Activated CD4-positive, alpha-beta T cell treated with anti-CD3 and anti-CD28 coated beads, Interleukin-2, amount 10 ng/mL, durations not matched to agents 7 days and 5 days (primary cell): ENCODE data around the gene LRRK2. TPM values are rescaled to one million over a fixed set of nuclear protein-coding genes. Genes with fewer than 3 reads are reported as not detected.

Experiments used
- CTCF ChIA-PET: fragments of 350-600 bp; sonication (Branson Sonifier 250); formaldehyde crosslinking; loops from one replicate; lab custom pipeline; 2021; ENCODE audit warnings: antibody characterized with exemption; lab: Charles Lee
- POLR2A ChIA-PET: fragments of 350-600 bp; sonication (Branson Sonifier 250); formaldehyde crosslinking; loops from one replicate; lab custom pipeline; 2021; ENCODE audit warnings: antibody characterized with exemption; lab: Charles Lee
- DNase-seq: peaks from one replicate; pipeline ENCODE4 v3.0.0-alpha.2; 2020
- H3K27ac Mint-ChIP-seq: one replicate; pipeline ENCODE4 v1.8.0; 2021; ENCODE audit warnings: mild to moderate bottlenecking, moderate library complexity, mixed read lengths
- H3K27me3 Mint-ChIP-seq: one replicate; pipeline ENCODE4 v1.8.0; 2021; ENCODE audit warnings: mixed read lengths
- H3K36me3 Mint-ChIP-seq: one replicate; pipeline ENCODE4 v1.8.0; 2021; ENCODE audit warnings: low read depth, mixed read lengths
- H3K4me1 Mint-ChIP-seq: one replicate; pipeline ENCODE4 v1.8.0; 2021; ENCODE audit warnings: mixed read lengths
- H3K4me3 Mint-ChIP-seq: one replicate; pipeline ENCODE4 v1.8.0; 2021; ENCODE audit warnings: mild to moderate bottlenecking, moderate library complexity, mixed read lengths
- H3K9me3 Mint-ChIP-seq: one replicate; pipeline ENCODE4 v1.8.0; 2021; ENCODE audit warnings: mixed read lengths
- total RNA-seq, 2 experiments: library from RNA; stranded (reverse); gene quantifications; one replicate each; pipeline ENCODE4 v1.2.3, GENCODE V29; 2021

LRRK2 gene
- total RNA-seq, 2 experiments from 2014 or later = 0.02 TPM; not detected in 1

GRCh38 chr12:40222247-40222646 is 2.5 kb upstream of the LRRK2 start:
- peaks cover 10% of the 10 kb centered on the region for H3K4me1 Mint-ChIP-seq
- H3K27me3 Mint-ChIP-seq = peaks cover 43% of the 10 kb centered on the region
- peaks cover 2% of the 10 kb centered on the region for H3K9me3 Mint-ChIP-seq
- CTCF ChIA-PET = no interaction called here
- H3K36me3 Mint-ChIP-seq = no peaks in the 10 kb centered on the region
- POLR2A ChIA-PET = no interaction called here
- H3K27ac Mint-ChIP-seq = no peak overlapping the region
- no peak for DNase-seq
- no peak overlapping the region for H3K4me3 Mint-ChIP-seq

GRCh38 chr12:40223646-40224045 is 1.2 kb upstream of the LRRK2 start:
- H3K27me3 Mint-ChIP-seq = peaks cover 51% of the 10 kb centered on the region
- ChIA-PET POLR2A (no interaction called here), CTCF (no interaction called here)
- no peaks in the 10 kb centered on the region for H3K36me3 Mint-ChIP-seq
- H3K4me1 Mint-ChIP-seq = peaks cover 10% of the 10 kb centered on the region
- H3K4me3 Mint-ChIP-seq = no peak overlapping the region
- no peak for DNase-seq
- peaks cover 2% of the 10 kb centered on the region for H3K9me3 Mint-ChIP-seq
- no peak overlapping the region for H3K27ac Mint-ChIP-seq

DNA sequence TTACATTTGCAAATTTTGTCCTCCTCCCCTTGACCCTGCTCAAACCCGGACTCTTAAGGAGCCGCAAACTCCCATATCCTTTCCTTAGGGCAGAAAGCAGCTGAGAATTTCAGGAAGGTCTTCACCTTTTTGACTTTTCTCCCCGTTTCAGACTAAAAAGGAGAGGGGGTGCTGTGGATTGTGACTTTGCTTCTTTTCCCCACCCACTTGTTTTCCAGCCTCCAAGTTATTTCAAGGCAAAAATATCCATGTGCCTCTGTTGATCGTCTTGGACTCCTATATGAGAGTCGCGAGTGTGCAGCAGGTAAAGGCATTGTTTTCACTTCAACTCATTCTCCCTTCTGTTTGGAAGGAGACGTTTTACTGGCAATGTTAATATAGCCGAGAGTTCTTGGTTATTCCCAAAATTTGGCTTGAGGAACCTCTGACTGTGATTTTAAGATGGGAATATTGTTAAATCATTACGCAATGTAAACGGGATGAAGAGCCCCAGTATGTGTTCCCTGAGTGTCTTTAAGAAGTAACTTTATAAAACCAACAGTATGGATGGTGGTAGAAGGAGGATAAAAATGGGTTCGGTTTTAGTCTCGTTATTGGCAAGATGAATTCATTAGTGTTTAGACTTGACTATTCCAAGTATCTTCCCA is 663 bp downstream of the LRRK2 start:
- ChIA-PET POLR2A (no interaction called here), CTCF (no interaction called here)
- Mint-ChIP-seq H3K4me3 (peak overlapping the region; percentile 32), H3K27ac (no peak overlapping the region), H3K4me1 (peaks cover 10% of the 10 kb centered on the region), H3K27me3 (peaks cover 52% of the 10 kb centered on the region), H3K36me3 (no peaks in the 10 kb centered on the region), H3K9me3 (peaks cover 2% of the 10 kb centered on the region)
- no peak for DNase-seq

GRCh38 chr12:40225984-40226602 is 1.3 kb downstream of the LRRK2 start:
- Mint-ChIP-seq H3K4me3 (no peak overlapping the region), H3K9me3 (peaks cover 2% of the 10 kb centered on the region), H3K36me3 (no peaks in the 10 kb centered on the region), H3K4me1 (peaks cover 10% of the 10 kb centered on the region), H3K27me3 (peaks cover 52% of the 10 kb centered on the region), H3K27ac (no peak overlapping the region)
- DNase-seq = no peak
- CTCF ChIA-PET = no interaction called here
- POLR2A ChIA-PET = no interaction called here

DNA sequence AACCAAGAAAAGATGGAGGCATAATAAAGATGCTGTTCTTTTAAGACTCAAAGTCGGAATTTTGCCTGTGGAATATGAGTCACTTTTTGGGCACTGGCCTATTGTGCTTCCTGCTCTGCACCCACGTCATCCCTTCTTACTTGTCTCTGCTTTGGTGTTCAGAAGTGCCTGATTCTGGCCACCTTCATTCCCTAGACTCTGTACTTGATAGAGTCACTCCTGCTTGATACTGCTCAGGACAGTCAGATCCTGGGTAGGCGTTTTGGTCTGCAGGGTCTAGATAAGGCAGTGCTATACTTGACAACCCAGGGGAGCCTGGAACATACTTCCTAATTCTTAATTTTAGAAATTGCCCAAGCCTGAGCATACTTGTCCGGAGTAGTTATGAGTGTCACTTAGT is 1.9 kb downstream of the LRRK2 start:
- H3K4me1 Mint-ChIP-seq = peaks cover 10% of the 10 kb centered on the region
- ChIA-PET CTCF (no interaction called here), POLR2A (no interaction called here)
- no peak overlapping the region for H3K4me3 Mint-ChIP-seq
- peaks cover 2% of the 10 kb centered on the region for H3K9me3 Mint-ChIP-seq
- no peak overlapping the region for H3K27ac Mint-ChIP-seq
- peaks cover 51% of the 10 kb centered on the region for H3K27me3 Mint-ChIP-seq
- H3K36me3 Mint-ChIP-seq = no peaks in the 10 kb centered on the region
- DNase-seq = no peak

- CTCF ChIA-PET = no interaction called here
- no peak overlapping the region for H3K4me3 Mint-ChIP-seq
- H3K36me3 Mint-ChIP-seq = no peaks in the 10 kb centered on the region
- peaks cover 2% of the 10 kb centered on the region for H3K9me3 Mint-ChIP-seq
- no peak overlapping the region for H3K27ac Mint-ChIP-seq
- H3K27me3 Mint-ChIP-seq = peaks cover 51% of the 10 kb centered on the region
- DNase-seq = no peak
- POLR2A ChIA-PET = no interaction called here
- peaks cover 10% of the 10 kb centered on the region for H3K4me1 Mint-ChIP-seq
Observed at GRCh38 chr12:40227447-40227846, 2.6 kb downstream of the LRRK2 start.

DNA sequence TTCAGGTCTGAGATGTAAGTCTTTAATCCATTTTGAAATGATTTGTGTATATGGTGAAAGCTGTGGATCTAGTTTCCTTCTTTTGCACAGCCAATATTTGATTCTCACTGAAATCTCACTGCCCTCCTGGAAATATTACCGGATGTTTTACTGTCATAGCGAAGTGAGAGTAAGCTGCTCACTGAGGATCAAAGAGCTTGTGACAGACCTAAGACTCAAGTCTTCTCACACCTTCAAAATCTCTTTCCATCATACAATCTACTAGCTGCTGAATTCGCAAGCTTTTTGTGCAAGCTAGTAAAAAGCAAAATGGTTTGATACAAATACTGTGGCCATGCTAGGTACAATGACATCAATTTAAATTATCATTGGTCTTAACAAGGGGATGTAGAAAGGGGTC is 3.9 kb downstream of the LRRK2 start:
- Mint-ChIP-seq H3K36me3 (no peaks in the 10 kb centered on the region), H3K4me3 (no peak overlapping the region), H3K9me3 (peaks cover 2% of the 10 kb centered on the region), H3K4me1 (peaks cover 10% of the 10 kb centered on the region), H3K27ac (no peak overlapping the region), H3K27me3 (peaks cover 40% of the 10 kb centered on the region)
- ChIA-PET CTCF (no interaction called here), POLR2A (no interaction called here)
- DNase-seq = no peak

- H3K4me3 Mint-ChIP-seq = no peak overlapping the region
- no peaks in the 10 kb centered on the region for H3K36me3 Mint-ChIP-seq
- no peak overlapping the region for H3K27ac Mint-ChIP-seq
- H3K4me1 Mint-ChIP-seq = peaks cover 5% of the 10 kb centered on the region
- CTCF ChIA-PET = interaction anchor here (0.7 kb wide), 1 partner anchor 30 kb away, joined by 3 read pairs; no protein-coding TSS in a partner anchor
- H3K9me3 Mint-ChIP-seq = peaks cover 2% of the 10 kb centered on the region
- DNase-seq = no peak
- peaks cover 33% of the 10 kb centered on the region for H3K27me3 Mint-ChIP-seq
- POLR2A ChIA-PET = no interaction called here
Observed at GRCh38 chr12:40229690-40230651, 5.2 kb downstream of the LRRK2 start.

GRCh38 chr12:40232602-40233001 is 7.8 kb downstream of the LRRK2 start:
- ChIA-PET POLR2A (no interaction called here), CTCF (no interaction called here)
- H3K27me3 Mint-ChIP-seq = peaks cover 13% of the 10 kb centered on the region
- no peaks in the 10 kb centered on the region for H3K9me3 Mint-ChIP-seq
- no peaks in the 10 kb centered on the region for H3K36me3 Mint-ChIP-seq
- no peaks in the 10 kb centered on the region for H3K4me1 Mint-ChIP-seq
- no peak overlapping the region for H3K27ac Mint-ChIP-seq
- no peak for DNase-seq
- H3K4me3 Mint-ChIP-seq = no peak overlapping the region

DNA sequence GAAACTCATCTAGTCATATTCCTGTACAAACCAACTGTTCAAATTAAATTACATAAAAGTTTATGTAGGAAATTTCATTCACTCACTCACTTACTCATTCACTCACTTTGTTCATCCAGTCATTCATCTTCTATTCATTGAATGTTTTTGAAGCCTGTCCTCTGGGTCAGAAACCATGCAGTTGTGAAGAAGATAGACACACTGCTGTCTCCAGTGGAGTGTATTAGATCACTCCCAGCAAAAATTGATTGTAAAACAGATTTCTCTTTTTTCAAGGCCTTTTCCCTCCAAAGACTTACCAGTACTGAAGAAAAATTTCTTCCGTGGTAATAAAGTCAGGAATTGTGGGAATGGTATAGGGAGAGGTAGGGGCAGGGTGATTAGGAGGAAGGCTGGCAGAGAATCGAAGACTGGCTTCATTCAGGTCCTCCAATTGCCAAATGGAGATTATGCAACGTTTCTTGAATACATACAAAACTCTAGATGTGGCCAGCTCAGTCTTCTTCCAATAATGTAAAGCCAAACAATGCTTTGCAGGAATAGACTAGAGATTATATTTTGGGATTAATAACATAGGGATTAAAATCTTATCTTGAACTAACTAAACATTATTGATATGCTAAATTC is 9.1 kb downstream of the LRRK2 start:
- Mint-ChIP-seq H3K27ac (no peak overlapping the region), H3K36me3 (no peaks in the 10 kb centered on the region), H3K9me3 (no peaks in the 10 kb centered on the region), H3K4me1 (no peaks in the 10 kb centered on the region), H3K27me3 (peaks cover 3% of the 10 kb centered on the region), H3K4me3 (no peak overlapping the region)
- POLR2A ChIA-PET = no interaction called here
- CTCF ChIA-PET = no interaction called here
- DNase-seq = no peak

DNA sequence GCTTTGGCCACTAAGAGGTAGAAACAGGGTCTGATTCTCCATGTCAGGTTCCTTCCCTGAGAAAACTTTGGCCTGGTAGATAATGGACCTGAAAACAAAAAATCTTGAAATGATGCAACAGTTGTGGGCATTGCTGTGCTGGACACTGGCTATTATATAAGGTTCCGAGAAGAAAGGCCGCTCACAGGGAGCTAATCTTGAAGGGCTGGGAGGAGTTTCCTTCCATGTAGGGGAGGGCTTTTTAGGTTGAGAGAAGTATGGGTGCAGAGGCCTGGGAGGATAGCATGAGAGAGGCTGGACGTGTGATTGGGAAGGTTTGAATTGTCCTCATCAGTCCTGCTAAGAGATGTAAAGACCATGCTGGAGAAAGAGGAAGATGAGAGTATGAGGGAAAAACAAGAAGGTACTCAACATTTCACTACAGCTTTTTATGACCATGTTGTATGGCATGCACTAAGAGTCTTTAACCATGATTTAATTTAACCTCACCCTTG is 11.6 kb downstream of the LRRK2 start:
- H3K4me3 Mint-ChIP-seq = no peak overlapping the region
- H3K27me3 Mint-ChIP-seq = peaks cover 3% of the 10 kb centered on the region
- H3K9me3 Mint-ChIP-seq = no peaks in the 10 kb centered on the region
- no peaks in the 10 kb centered on the region for H3K36me3 Mint-ChIP-seq
- no peaks in the 10 kb centered on the region for H3K4me1 Mint-ChIP-seq
- POLR2A ChIA-PET = no interaction called here
- CTCF ChIA-PET = no interaction called here
- no peak for DNase-seq
- no peak overlapping the region for H3K27ac Mint-ChIP-seq

GRCh38 chr12:40238266-40238902 is 13.6 kb downstream of the LRRK2 start:
- no peaks in the 10 kb centered on the region for H3K36me3 Mint-ChIP-seq
- DNase-seq = no peak
- POLR2A ChIA-PET = no interaction called here

More at GRCh38 chr12:40238266-40238902, 13.6 kb downstream of the LRRK2 start:
- Mint-ChIP-seq H3K4me1 (no peaks in the 10 kb centered on the region), H3K4me3 (no peak overlapping the region), H3K27ac (no peak overlapping the region), H3K27me3 (no peaks in the 10 kb centered on the region), H3K9me3 (no peaks in the 10 kb centered on the region)
- CTCF ChIA-PET = no interaction called here
